K562 (cell line): ENCODE data around the gene STX3. TPM values are rescaled to one million over a fixed set of nuclear protein-coding genes. Genes with fewer than 3 reads are reported as not detected.

Source experiments
- CREBBP ChIP-seq: IDR thresholded peaks from one replicate; pipeline ENCODE4 v1.6.1; 2012; ENCODE audit warnings: low read depth, mild to moderate bottlenecking, control low read depth, inconsistent platforms, low read length
- FOXA1 ChIP-seq: fragments of 450-650 bp; IDR thresholded peaks from 2 replicates; pipeline ENCODE4 v1.6.1; 2016; ENCODE audit warnings: mild to moderate bottlenecking, borderline replicate concordance
- FOXK1 ChIP-seq: sonication (generic); formaldehyde crosslinking; IDR thresholded peaks from 2 replicates; pipeline ENCODE4 v1.8.0; 2022; ENCODE audit warnings: missing genetic modification reagents, mild to moderate bottlenecking, borderline replicate concordance
- GABPB2 ChIP-seq: fragments of 250-450 bp; sonication (Bioruptor Pico); conservative IDR thresholded peaks from 2 replicates; pipeline ENCODE4 v1.5.1; 2021; ENCODE audit warnings: mild to moderate bottlenecking
- HDAC2 ChIP-seq: fragments of 450-650 bp; IDR thresholded peaks from 2 replicates; pipeline ENCODE4 v1.6.1; 2016; ENCODE audit warnings: mild to moderate bottlenecking
- HMGN3 ChIP-seq: IDR thresholded peaks from 2 replicates; pipeline ENCODE4 v1.6.1; 2011; ENCODE audit warnings: borderline replicate concordance, low read depth, mild to moderate bottlenecking, mixed read lengths, low read length; ENCODE audit not compliant: insufficient read length; ENCODE audit errors: extremely low read depth
- ILK ChIP-seq: fragments of 450-650 bp; IDR thresholded peaks from 2 replicates; pipeline ENCODE4 v1.6.1; 2016; ENCODE audit warnings: missing genetic modification characterization, low read depth, mild to moderate bottlenecking, missing compliant biosample characterization, moderate library complexity, borderline replicate concordance
- LCOR ChIP-seq: sonication (generic); formaldehyde crosslinking; IDR thresholded peaks from 2 replicates; pipeline ENCODE4 v1.8.0; 2022; ENCODE audit warnings: mild to moderate bottlenecking, missing genetic modification reagents
- MLLT1 ChIP-seq, 2 experiments: fragments of 450-650 bp; IDR thresholded peaks; 2 replicates each; pipeline ENCODE4 v1.6.1; 2016
- MYBL2 ChIP-seq, 2 experiments: fragments of 450-650 bp in 1 of 2; sonication (generic) in 1 of 2; formaldehyde crosslinking in 1 of 2; IDR thresholded peaks; 2 replicates each; pipeline versions ENCODE4 v1.6.1 to v1.8.1; 2017 to 2022; ENCODE audit warnings: borderline replicate concordance in 1 of 2, inconsistent platforms in 1 of 2, low read depth in 1 of 2, mild to moderate bottlenecking in 1 of 2, missing genetic modification reagents in 1 of 2, moderate library complexity in 1 of 2
- NR0B1 ChIP-seq: fragments of 450-650 bp; IDR thresholded peaks from one replicate; pipeline ENCODE4 v1.6.1; 2018; ENCODE audit warnings: mild to moderate bottlenecking, moderate library complexity; ENCODE audit not compliant: partially characterized antibody
- PKNOX1 ChIP-seq: fragments of 450-650 bp; IDR thresholded peaks from 2 replicates; pipeline ENCODE4 v1.6.1; 2016
- PML ChIP-seq: IDR thresholded peaks from 2 replicates; pipeline ENCODE4 v1.6.1; 2012; ENCODE audit warnings: low read length, inconsistent platforms
- RBM34 ChIP-seq: fragments of 200-400 bp; formaldehyde crosslinking; IDR thresholded peaks from 2 replicates; pipeline ENCODE4 v1.6.1; 2018; ENCODE audit warnings: low read length, borderline replicate concordance; ENCODE audit not compliant: insufficient read depth
- RCOR1 ChIP-seq, 2 experiments: IDR thresholded peaks; 2 replicates each; pipeline ENCODE4 v1.6.1; 2012; ENCODE audit warnings: low read depth in 2 of 2, low read length in 2 of 2, borderline replicate concordance in 1 of 2, improper control_type of control experiment in 1 of 2
- SMC3 ChIP-seq: conservative IDR thresholded peaks from 2 replicates; pipeline ENCODE4 v1.6.1; 2011; ENCODE audit warnings: low read depth, low read length, improper control_type of control experiment; ENCODE audit not compliant: insufficient read depth
- STAT5B ChIP-seq: fragments of 250-450 bp; sonication (Bioruptor Pico); IDR thresholded peaks from 2 replicates; pipeline ENCODE4 v1.8.0; 2021; ENCODE audit warnings: mild to moderate bottlenecking, inconsistent platforms
- ZNF133 ChIP-seq: fragments of 250-450 bp; sonication (Bioruptor Pico); IDR thresholded peaks from 2 replicates; pipeline ENCODE4 v1.4.0; 2020; ENCODE audit warnings: mild to moderate bottlenecking
- ZNF41 ChIP-seq: fragments of 250-450 bp; sonication (Bioruptor Pico); conservative IDR thresholded peaks from 2 replicates; pipeline ENCODE4 v1.4.0; 2020; ENCODE audit warnings: mild to moderate bottlenecking
- ZNF766 ChIP-seq: fragments of 200-800 bp; sonication (Bioruptor generic); conservative IDR thresholded peaks from 2 replicates; pipeline ENCODE4 v1.6.1; 2016; ENCODE audit warnings: missing genetic modification characterization, missing compliant biosample characterization
- polyA plus RNA-seq, 8 experiments: library from polyadenylated mRNA; depleted of rRNA in 4 of 8; stranded (reverse) in 5 of 8; unstranded in 3 of 8; fragments of >200 nt; fragmentation: Nextera tagmentation in 2 of 8; fragmentation: Illumina TruSeq in 1 of 8; extraction: Ambion mirVana in 2 of 8; extraction: Trizol in 1 of 8; gene quantifications; 2 replicates each; pipeline versions ENCODE4 v1.2.1 to v1.2.3, GENCODE V29; 2011 to 2014; ENCODE audit warnings: inconsistent platforms in 1 of 8, missing spikeins in 1 of 8
- total RNA-seq, 7 experiments: library from RNA; depleted of rRNA in 6 of 7; stranded (reverse); fragments of >200 nt in 6 of 7; fragmentation: Illumina TruSeq in 2 of 7; extraction: Trizol in 2 of 7; gene quantifications; 2 replicates each; pipeline versions ENCODE4 v1.2.1 to v1.2.3, GENCODE V29; 2011 to 2021; ENCODE audit warnings: low replicate concordance in 1 of 7
- TF ChIP-seq, protein P1 (sequence below): fragments of 150-350 bp; conservative IDR thresholded peaks from 2 replicates; pipeline ENCODE4 v1.6.1; 2014; ENCODE audit warnings: low read length

Gene STX3
- total and polyA plus RNA-seq, 9 of the 15 experiments (the other 6 are each of a cell fraction or from before 2014, with no cell fraction given), result 12.0 to 91.6 (median 48.7) TPM

DNA sequence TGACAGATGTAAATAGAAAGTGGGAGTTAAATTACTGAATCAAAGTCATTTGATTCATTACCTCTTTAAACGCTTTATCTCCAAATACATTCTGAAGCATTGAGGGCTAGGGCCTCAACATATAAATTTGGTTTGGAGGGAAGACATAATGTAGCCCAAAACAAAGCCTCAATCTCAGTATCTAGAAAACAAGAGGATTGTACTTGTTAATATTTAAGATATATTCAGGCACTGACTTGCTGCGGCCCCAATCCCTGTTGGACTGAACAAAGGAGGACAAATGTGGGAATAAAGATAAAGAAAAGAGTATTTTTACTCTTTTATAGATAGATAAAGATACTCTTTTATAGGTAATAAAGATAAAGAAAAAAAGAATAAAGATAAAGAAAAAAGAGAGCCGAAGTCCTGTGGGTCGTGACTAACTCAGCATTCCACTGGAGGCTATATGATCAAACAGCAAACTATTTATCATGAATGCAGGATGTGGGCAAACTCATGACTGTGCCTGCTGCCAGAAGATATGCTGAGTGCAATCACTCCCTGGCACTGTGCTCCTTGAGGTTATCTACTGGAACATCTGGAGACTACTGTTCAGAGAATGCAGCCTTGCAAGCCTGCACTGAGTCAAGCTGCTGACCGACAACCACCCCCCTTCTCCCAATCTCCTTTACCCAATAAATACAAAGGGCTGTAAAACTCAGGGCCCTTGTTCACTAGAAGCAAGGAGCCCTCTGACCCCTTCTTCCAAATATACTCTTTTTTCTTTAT, 48.5 kb upstream of the STX3 start (continued):
- peak in 1 of 2 experiments; percentile 84; a peak in 2 of 4 replicates for TF ChIP-seq MLLT1 (IDR thresholded peaks at IDR 0.05)
- TF ChIP-seq MYBL2 (IDR thresholded peaks at IDR 0.05; ENCODE audit: low read depth), result no peak
- no peak for TF ChIP-seq MYBL2 (CRISPR knock-in tag; IDR thresholded peaks at IDR 0.05; ENCODE audit: borderline replicate concordance)
- no peak for TF ChIP-seq FOXA1
- no peak for TF ChIP-seq CREBBP
- peak; percentile 64 for TF ChIP-seq ZNF41
- TF ChIP-seq PKNOX1, result peak; percentile 53; the same call in 1 of the 2 replicates
- peak; percentile 72 to 98; a peak in 3 of 4 replicates for TF ChIP-seq RCOR1 (IDR thresholded peaks at IDR 0.05; ENCODE audit: borderline replicate concordance in 1 of 2, low read depth in 2 of 2, low read length in 2 of 2)
- TF ChIP-seq NR0B1, result no peak
- no peak for TF ChIP-seq FOXK1 (CRISPR knock-in tag)
- no peak for TF ChIP-seq STAT5B (CRISPR knock-in tag)
- TF ChIP-seq LCOR (CRISPR knock-in tag), result no peak
- TF ChIP-seq HDAC2, result peak; percentile 97
- TF ChIP-seq HMGN3, result peak; percentile 77
- peak; percentile 98 for TF ChIP-seq PML
- peak; percentile 96 for TF ChIP-seq ZNF766 (CRISPR knock-in tag)
- TF ChIP-seq GABPB2, result no peak
- no peak for TF ChIP-seq RBM34
- TF ChIP-seq, protein P1, sequence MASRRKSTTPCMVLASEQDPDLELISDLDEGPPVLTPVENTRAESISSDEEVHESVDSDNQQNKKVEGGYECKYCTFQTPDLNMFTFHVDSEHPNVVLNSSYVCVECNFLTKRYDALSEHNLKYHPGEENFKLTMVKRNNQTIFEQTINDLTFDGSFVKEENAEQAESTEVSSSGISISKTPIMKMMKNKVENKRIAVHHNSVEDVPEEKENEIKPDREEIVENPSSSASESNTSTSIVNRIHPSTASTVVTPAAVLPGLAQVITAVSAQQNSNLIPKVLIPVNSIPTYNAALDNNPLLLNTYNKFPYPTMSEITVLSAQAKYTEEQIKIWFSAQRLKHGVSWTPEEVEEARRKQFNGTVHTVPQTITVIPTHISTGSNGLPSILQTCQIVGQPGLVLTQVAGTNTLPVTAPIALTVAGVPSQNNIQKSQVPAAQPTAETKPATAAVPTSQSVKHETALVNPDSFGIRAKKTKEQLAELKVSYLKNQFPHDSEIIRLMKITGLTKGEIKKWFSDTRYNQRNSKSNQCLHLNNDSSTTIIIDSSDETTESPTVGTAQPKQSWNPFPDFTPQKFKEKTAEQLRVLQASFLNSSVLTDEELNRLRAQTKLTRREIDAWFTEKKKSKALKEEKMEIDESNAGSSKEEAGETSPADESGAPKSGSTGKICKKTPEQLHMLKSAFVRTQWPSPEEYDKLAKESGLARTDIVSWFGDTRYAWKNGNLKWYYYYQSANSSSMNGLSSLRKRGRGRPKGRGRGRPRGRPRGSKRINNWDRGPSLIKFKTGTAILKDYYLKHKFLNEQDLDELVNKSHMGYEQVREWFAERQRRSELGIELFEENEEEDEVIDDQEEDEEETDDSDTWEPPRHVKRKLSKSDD, result no peak
- no peak for TF ChIP-seq ZNF133 (CRISPR knock-in tag)
- no peak for TF ChIP-seq SMC3
- TF ChIP-seq ILK (tag), result no peak
